Measurements from ENCODE around the gene GTPBP8. TPM values are rescaled to one million over a fixed set of nuclear protein-coding genes. Genes with fewer than 3 reads are reported as not detected.
"Not testable (repeated sequence)": the region's sequence is repeated elsewhere in the genome, so short reads cannot be mapped to it uniquely, and the experiment has no call there.

GTPBP8 gene
- total RNA-seq, 1 donor from 2014 or later: 30.9 TPM

- intact Hi-C loops (cut with micrococcal nuclease): no loop called here
Observed at GRCh38 chr3:112987710-112988334, 3.0 kb upstream of the GTPBP8 start.

- intact Hi-C loops (cut with micrococcal nuclease): no loop called here
Observed at GRCh38 chr3:112995800-112996199, 5.0 kb downstream of the GTPBP8 start.

GRCh38 chr3:113000691-113001090 is 9.9 kb downstream of the GTPBP8 start:
- intact Hi-C loops (cut with micrococcal nuclease): loop anchor here (10.0 kb wide), 3 partner anchors 666 to 1456 kb away; partner anchors contain the start of genes CD200, CD96 and GCSAM

DNA sequence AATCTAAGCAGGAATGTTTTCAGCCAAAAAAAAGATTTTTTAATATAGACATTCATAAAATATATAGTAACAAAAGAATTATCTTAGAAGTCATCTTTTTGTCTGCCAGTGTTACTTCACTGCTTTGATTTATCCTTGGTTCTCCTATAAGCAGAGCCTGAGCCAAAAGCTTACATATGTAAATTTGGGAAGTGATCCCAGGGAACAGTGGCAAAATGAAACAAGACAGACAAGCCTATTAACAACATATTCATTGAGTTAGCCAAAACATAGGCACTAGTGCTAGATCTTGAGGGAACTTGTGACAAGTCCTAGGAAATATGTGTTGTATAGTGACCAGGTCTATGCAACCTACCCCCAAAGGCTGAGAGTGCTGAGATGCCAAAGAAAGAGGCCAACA is 11.3 kb downstream of the GTPBP8 start:
- intact Hi-C loops (cut with micrococcal nuclease): loop anchor here (1.0 to 10.0 kb wide), 5 partner anchors 11 to 1457 kb away; partner anchors contain the start of genes CD200, CD96 and GCSAM

- intact Hi-C loops (cut with micrococcal nuclease): loop anchor here (1.0 to 10.0 kb wide), 5 partner anchors 11 to 1458 kb away; partner anchors contain the start of genes CD200, CD96 and GCSAM
Observed at GRCh38 chr3:113002679-113003078, 11.9 kb downstream of the GTPBP8 start.

DNA sequence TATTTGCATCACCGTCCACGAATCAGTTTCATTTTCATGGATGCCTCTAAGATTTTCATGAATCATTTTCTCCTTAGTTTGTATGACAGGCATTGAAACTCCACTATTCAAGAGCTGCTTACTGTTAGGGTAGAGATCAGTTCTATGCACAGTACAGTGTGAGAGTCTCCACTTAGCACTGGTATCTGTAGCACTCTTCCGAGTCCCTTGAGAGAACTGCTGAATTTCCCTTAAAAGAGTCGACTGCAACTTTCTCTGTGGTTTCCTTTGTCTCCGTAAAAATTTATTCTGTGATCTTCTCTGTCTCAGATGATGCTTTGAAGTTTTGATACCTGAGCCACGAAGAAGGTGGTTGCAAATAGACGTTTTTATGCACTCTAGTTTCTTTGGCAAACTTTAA is 14.8 kb downstream of the GTPBP8 start:
- intact Hi-C loops (cut with micrococcal nuclease): loop anchor here (1.0 to 10.0 kb wide), 7 partner anchors 14 to 1461 kb away; partner anchors contain the start of genes CD200, CD96, GCSAM and GTPBP8

DNA sequence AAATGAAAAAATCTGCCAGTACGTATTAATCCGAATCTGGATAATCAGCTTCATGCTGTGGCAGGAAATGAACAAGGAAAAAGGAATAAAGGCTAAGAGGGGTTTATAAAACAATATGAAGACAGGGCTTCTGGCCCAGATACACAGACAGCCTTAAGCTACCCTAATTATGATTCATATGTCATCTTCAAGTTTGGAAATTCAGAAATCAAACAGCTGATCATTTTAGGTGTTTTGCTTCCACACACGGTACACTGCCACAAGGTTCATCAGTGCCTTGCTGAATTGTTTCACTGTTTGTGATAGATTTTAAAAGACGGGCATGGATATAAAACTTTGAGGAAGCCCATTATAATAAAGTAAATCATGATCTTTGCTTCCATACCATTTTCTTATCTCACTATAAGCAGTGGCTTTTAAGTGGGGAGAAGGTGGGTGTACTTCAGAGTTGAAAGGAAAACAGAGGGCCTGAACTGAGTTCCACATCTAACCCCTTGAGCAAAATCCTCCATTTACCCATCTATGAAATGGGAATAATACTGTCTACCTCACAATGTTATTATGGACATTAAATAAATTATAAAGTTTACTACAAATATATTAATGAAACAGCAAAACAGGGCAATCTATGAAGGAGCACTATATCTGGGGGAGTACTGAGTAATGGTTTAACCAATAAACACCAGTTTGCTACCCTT is 15.7 kb downstream of the GTPBP8 start:
- intact Hi-C loops (cut with micrococcal nuclease): loop anchor here (10.0 kb wide), 3 partner anchors 672 to 1462 kb away; partner anchors contain the start of genes CD200, CD96 and GCSAM

- intact Hi-C loops (cut with micrococcal nuclease): loop anchor here (10.0 kb wide), 3 partner anchors 673 to 1463 kb away; partner anchors contain the start of genes CD200, CD96 and GCSAM
Observed at GRCh38 chr3:113008117-113008516, 17.3 kb downstream of the GTPBP8 start.

DNA sequence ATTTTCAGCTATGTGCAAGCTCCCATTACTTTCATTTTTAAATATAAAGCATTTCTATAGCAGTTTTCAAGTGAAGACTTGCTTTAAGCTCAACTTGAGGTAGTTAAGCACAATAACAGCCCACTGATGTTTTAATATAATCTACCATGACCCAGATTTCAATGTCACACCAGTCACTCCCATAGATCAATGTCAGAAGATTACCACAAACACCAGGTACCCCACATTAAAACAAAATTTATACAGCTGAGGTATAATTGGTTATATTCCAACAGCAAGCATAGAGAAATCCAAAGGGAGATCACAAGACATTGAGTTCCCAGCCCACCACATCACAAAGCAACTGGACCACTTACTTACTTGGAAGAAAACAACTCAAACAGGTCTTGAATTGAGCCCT is 22.8 kb downstream of the GTPBP8 start:
- intact Hi-C loops (cut with micrococcal nuclease): no loop called here

DNA sequence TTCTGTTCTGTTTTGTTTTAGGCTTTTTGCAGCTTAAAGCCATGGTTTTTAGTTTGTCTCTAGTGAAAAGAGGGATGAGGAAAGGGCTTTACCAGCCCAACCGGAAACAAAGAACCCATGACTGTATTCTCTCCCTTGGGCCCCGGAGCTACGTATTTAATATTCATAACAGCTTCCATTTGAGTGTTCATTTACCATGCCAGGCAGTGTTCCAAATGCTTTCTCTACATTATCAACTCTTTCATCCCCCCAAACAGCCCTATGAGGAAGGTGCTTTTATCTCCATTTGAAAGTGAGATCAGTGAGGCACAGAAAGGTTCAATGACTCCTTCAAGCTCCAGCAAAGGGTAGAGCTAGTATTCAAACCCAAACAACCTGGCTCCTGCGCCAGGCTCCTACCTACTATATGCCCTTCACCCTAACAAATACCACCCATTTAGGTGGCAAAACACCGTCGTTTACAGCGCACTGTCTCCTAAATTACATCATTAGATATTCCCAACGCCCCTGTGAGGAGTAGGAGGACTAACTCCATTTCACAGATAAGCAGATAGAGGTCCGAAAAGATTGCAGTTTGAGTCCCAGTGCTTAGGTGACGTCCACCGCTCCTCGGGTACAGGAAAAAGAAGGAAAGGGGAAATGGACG is 27.9 kb downstream of the GTPBP8 start:
- intact Hi-C loops (cut with micrococcal nuclease): loop anchor here (1.0 to 5.0 kb wide), 13 partner anchors 13 to 1039 kb away; partner anchors contain the start of genes ABHD10, ATP6V1A, CCDC191 and NAA50

- intact Hi-C loops (cut with micrococcal nuclease): loop anchor here (1.0 to 5.0 kb wide), 13 partner anchors 14 to 1040 kb away; partner anchors contain the start of genes ABHD10, ATP6V1A, CCDC191 and NAA50
Observed at GRCh38 chr3:113019182-113020137, 28.7 kb downstream of the GTPBP8 start.

DNA sequence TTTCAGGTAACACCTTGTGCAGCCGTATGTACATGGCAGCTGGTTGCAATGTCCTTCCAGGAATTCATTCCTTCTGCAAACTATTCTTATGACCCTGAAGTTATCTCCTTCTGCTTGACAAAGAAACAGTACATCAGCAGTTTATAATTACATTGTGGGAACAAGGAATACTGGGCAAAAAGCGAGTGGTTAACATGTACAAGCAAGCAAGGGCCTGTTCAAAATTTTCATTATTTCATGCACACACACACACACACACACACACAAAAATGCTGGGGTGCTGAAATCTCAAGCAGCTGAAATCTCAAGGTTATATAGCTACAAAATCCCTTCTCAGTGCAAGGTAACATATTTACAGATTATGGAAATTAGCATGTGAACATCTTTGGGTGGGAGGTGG is 30.7 kb downstream of the GTPBP8 start:
- intact Hi-C loops (cut with micrococcal nuclease): no loop called here

DNA sequence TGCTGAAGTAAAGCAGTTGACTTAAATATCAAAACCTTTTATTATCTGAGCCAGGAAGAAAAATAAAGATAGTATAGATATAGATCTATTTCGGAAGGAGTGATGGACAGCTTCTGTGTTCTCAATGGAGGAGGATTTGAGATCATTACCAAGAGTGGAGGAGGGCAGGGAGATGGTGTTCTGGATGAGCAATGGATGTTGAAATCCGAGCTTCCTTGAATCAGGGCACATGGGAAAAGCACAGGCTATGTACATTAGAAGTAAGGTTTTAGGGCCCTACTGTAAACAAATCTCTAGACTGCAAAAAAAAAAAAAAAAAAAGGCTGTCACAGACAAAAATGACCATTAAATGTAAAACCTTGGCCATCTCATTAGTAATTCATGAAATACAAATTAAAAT is 43.2 kb downstream of the GTPBP8 start:
- intact Hi-C loops (cut with micrococcal nuclease): no loop called here

GRCh38 chr3:113035387-113035982 is 44.7 kb downstream of the GTPBP8 start:
- intact Hi-C loops (cut with micrococcal nuclease): loop anchor here (1.0 kb wide), 4 partner anchors 16 to 453 kb away; a partner anchor contains a TSS

DNA sequence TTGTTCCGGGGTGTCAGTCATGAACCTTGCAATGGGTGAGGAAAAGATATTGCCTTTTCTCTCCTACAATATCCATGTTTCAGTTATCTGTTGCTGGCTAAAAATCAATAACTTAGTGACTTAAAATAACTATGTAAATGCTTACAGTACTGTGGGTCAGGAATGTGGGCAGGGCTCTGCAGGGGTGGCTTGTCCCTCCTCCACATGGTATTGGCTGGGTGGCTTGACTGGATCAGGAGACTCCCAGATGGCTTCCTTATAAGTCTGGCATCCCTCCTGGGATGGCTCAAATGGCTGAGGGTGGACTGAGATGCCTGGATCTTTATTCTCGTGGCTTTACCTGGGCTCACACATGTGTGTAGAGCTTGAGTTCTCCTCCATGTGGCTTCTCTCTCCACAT is 47.5 kb downstream of the GTPBP8 start:
- intact Hi-C loops (cut with micrococcal nuclease): no loop called here

DNA sequence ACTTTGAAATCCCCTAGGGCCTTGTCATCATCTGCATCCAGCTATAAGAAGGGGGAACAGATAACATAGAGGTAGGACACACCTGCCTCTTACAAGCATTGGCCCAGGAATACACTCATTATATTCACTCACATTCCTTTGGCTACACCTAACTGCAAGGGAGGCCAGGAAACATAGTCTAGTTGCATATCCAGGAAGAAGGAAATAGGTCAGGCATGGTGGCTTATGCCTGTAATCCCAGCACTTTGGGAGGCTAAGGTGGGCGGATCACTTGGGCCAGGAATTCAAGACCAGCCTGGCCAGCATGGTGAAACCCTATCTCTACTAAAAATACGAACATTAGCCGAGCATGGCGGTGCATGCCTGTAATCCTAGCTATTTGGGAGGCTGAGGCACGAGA is 48.8 kb downstream of the GTPBP8 start:
- intact Hi-C loops (cut with micrococcal nuclease): no loop called here

- intact Hi-C loops (cut with micrococcal nuclease): no loop called here
Observed at GRCh38 chr3:113040231-113040630, 49.4 kb downstream of the GTPBP8 start.

- intact Hi-C loops (cut with micrococcal nuclease): no loop called here
Observed at GRCh38 chr3:113043686-113044085, 52.9 kb downstream of the GTPBP8 start.

GRCh38 chr3:113046186-113046965 is 55.6 kb downstream of the GTPBP8 start:
- intact Hi-C loops (cut with micrococcal nuclease): not testable (repeated sequence)
